HG03432 (cell line): ENCODE results near the gene AFG3L2.
"Not testable (repeated sequence)": the region's sequence is repeated elsewhere in the genome, so short reads cannot be mapped to it uniquely, and the experiment has no call there.

ENCODE experiments used
- ATAC-seq: cut with Tn5 transposase; IDR thresholded peaks from one replicate; pipeline ENCODE4 v1.9.1; 2021; ENCODE audit warnings: mild to moderate bottlenecking, moderate library complexity; ENCODE audit not compliant: unreplicated experiment

Gene AFG3L2

DNA sequence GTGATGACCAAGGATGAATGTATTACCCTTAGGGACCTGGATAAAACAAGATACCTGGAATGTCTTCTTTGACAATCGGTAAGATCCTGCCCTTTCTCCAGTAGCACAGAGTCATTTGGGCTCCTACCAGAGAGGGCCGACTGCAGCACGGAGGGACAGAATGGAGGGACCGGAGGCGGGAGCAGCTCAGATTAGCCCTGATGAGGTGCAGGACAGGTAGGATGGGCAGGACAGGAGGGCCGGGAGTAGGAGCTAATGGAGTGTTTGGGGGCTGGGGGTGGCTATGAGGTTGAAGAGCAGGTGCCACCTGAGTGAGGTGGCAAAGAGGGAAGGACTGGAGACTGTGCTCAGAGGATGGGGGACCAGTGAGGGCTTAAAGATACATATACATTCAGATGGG is 20.8 kb upstream of the AFG3L2 start:
- ATAC-seq = no peak

DNA sequence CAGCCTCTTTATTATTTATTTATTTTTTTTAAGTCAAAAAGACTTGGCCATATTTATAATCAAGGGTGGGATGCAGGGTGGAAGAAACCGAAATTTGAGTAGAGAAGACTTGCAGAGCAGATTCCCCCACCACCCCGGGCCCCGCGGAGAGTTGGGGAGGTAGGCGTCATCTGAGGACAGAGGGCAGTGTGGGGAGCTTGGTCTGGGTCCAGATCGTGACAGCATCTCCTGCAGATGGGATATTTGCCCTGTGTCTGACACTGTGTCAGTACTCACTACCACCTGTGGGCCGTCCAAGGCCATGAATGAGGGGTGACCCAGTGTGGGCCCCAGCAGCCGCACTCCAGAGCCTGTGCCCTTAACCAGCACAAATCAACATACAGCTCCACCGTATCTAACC is 20.2 kb upstream of the AFG3L2 start:
- ATAC-seq = no peak

DNA sequence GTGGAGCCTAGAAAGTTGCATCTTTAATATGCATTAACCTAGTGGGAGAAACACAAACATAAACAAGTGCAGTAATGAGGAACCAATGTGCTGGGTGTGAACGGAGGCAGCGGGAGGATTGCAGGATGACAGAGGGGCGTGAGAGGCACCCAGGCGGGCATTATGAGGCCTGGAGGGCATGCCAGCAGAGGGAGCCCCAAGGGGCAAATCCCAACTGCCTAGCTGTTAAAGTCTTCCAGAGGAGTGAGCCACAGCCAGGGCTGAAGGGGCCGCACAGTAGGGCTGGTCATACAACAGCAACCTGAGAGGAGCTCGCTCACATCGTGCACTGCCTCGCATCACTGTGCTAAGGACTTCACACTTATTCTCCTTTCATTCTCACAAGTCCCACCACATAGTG is 17.4 kb upstream of the AFG3L2 start:
- ATAC-seq = no peak

DNA sequence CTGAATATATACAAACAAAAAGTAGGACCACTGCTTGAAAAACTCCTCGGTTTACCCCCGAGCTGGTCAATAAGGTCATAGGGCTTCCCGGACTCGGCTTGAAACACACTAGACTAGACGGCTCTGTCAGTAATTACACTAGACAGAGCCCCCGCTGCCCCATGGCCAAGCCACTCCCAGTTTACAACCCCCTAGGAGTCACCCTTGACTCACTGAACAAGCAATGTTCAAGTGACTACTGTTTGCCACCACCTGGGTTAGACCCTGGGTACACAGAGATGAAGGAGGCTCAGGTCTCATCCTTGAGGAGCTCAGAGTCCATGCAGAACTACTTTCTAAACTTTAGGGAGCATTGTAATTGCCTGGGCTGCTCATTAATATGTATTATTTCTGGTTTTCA is 17.0 kb upstream of the AFG3L2 start:
- ATAC-seq = no peak

DNA sequence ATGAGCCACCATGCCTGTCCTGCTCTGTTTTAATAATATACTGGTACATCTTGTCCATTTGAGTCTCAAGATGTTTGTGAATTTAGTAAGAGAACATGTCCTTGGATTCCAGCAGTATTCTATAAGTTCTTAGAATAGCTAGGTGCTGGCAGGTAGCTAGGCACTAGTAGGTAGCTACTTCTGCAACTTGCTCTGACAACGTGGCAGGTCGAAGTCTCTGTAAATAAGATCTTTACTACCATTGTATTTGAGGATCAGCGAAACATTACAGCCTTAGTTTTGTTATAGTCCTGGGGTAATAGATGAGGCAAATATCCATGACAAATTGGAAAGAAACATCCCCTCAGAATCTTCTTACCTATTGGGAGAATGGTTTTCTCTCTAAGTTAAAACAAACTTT is 16.5 kb upstream of the AFG3L2 start:
- no peak for ATAC-seq

- peak; percentile 60 for ATAC-seq
Measured at GRCh38 chr18:12391487-12392165, 14.6 kb upstream of the AFG3L2 start.

DNA sequence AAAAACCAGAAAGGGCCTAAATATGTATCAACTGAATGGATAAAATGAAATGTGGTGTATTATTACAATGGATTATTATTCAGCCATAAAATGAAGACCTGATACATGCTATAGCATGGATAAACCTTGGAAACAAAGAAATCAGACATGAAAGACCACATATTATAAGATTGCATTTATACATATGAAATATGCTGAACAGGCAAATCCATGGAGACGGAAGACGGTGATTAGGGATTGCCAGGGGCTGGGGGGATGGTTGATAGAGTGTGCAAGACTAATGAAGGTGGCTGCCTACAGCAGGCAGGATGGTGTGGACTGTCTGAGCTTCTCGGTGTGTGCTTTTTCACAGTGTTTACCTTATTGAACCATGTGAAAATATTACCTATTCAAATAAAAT is 11.4 kb upstream of the AFG3L2 start:
- no peak for ATAC-seq

- no peak for ATAC-seq
Measured at GRCh38 chr18:12384261-12384660, 7.2 kb upstream of the AFG3L2 start.

DNA sequence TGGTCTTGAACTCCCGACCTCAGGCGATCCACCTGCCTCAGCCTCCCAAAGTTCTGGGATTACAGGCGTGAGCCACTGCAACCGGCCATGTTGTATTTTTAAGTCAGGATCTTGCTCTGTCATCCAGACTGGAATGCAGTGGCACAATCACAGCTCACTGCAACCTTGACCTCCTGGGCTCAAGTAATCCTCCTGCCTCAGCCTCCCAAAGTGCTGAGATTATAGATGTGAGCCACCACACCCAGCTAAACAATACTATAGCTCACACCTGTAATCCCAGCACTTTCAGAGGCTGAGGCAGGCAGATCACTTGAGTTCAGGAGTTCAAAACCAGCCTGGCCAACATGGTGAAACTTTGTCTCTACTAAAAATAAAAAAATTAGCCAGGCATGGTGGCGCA is 6.7 kb upstream of the AFG3L2 start:
- ATAC-seq = not testable (repeated sequence)

- not testable (repeated sequence) for ATAC-seq
Measured at GRCh38 chr18:12382221-12382814, 5.3 kb upstream of the AFG3L2 start.

DNA sequence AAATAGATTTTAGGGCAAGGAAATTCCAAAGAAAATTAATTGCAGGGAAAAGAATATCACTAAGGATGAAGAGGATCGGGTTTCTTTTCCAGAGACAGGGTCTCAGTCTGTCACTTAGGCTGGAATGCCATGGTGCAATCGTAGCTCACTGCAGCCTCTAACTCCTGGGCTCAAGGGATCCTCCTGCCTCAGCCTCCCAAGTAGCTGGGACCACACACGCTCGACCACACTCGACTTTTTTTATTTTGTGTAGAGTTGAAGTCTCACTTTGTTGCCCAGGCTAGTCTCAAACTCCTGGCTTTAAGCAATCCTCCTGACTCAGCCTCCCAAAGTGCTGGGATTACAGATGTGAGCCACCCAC is 1.2 kb upstream of the AFG3L2 start:
- not testable (repeated sequence) for ATAC-seq

DNA sequence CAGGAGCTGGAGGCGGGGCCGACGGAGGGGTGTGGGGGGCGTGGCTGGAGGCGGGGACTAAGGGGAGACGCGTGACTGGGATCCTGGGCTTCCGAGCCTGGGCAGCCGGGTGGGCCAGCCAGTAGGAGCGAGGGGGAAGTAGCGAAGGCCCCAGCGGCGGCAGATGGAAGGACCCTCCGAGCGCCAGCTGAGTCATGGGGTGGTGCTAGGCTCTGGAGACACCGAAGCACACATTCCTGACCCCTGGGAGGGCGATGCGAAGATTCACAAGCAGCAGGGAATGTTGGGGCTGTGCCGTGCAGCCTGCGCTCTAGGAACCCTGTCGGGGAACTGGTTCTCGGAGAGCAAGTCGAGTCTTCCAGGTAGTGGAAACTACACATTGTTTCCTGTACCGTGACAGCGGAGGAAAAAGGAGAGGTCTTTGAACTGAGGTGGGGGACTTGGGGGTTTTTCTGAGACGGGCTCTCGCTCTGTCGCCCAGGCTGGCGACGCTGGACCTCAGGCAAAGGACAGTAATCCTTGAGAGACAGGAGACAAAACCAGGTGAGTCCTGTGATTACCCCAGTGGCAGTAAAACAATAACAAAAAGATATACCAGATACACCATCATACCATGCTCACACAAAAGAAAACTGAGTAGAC is 650 bp upstream of the AFG3L2 start:
- ATAC-seq = peak; percentile 66

- no peak for ATAC-seq
Measured at GRCh38 chr18:12376034-12376753, 833 bp downstream of the AFG3L2 start.

DNA sequence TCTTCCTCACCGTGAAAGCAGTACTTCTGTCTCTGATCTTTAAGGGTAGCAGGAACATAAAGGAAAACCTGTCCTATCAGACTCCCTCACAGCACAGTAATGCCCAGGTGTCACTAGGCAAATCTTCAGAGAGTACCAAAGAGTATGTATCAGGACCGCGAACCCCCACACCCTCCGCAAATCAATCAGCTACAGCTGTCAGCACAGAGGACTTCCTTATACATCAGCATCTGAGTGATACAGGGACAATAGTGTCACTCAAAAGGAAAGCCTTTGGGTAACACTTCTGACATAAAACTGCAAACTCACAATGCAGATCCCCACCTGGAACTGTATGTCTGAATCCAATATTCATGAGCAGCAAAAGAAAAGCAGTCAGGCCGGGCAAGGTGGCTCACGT is 2.6 kb downstream of the AFG3L2 start:
- no peak for ATAC-seq

- ATAC-seq = no peak
Measured at GRCh38 chr18:12373771-12374116, 3.3 kb downstream of the AFG3L2 start.

DNA sequence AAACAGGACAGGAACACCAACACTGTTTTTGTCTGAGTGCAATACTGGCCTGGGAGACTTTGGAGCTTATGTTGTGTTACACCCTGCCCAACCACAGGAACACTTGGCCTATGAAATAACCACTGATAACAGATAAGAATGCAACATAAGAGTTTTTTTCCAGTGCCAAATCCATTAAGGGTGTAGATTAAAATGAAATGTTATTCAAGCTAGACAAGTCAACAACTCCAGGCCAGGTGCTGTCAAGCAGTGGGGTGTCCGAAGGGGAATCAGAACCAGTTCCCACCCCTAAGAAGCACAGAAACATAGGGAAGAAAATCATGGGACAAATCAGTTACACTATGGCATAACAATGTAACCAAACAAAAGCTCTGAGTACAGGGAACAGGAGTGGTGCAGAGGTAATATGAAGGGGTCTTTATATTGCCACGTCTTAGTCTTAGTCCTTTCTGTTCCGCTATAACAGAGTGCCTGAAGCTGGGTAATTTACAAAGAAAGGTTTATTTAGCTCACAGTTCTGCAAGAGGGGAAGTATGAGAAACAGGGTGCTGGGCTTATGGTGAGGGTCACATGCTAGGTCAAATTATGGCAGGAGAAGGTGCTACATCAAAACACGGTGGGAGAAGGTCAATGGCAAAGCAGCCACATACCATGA is 3.8 kb downstream of the AFG3L2 start:
- ATAC-seq = no peak

GRCh38 chr18:12372406-12372805 is 4.6 kb downstream of the AFG3L2 start:
- no peak for ATAC-seq

- no peak for ATAC-seq
Measured at GRCh38 chr18:12371590-12371989, 5.4 kb downstream of the AFG3L2 start.

DNA sequence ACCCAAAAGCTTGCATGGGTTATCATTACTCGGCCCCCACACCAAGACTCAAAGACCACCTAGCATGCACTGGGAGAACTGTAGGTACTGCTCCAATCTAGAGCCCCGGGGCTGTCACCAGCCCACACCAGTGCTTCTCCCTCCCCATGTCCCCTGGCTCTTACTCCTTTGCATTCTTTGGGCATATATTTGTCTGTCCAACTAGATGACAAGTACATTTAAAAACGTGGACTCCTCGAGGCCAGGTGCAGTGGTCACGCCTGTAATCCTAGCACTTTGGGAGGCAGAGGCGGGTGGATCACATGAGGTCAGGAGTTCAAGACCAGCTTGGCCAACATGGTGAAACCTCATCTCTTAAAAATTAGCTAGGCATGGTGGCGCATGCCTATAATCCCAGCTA is 7.8 kb downstream of the AFG3L2 start:
- no peak for ATAC-seq

GRCh38 chr18:12366784-12367183 is 10.2 kb downstream of the AFG3L2 start:
- ATAC-seq = no peak

DNA sequence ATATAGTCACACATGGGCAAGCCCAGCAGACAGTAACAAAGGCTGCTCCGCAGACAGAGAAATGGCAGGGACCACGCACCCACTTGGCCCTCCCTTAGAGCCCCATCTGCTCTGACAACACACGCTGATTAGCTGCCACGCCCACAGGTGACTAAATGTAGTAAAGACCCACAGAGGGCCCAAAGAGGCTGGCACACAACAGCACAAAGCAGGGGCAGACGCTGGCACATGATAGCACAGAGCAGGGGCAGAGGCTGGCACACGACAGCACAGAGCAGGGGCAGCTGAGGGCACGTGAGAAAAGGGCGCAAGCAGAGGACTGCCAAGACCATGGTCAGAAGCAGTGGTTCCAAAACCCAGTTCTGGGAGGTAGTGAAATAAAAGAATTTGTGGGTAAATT is 10.6 kb downstream of the AFG3L2 start:
- ATAC-seq = no peak
